Renal cortical epithelial cell (primary cell): Measurements from ENCODE around the gene KCNQ5. TPM values are rescaled to one million over a fixed set of nuclear protein-coding genes. Genes with fewer than 3 reads are reported as not detected.
A peak's percentile ranks its signal among the peaks of the same experiment; 100 is the strongest.
"Not testable (repeated sequence)": the region's sequence is repeated elsewhere in the genome, so short reads cannot be mapped to it uniquely, and the experiment has no call there.

Experiments used
- DNase-seq: peaks from one replicate; pipeline ENCODE4 v3.0.0-alpha.2; 2011; ENCODE audit warnings: low read depth
- total RNA-seq: library from RNA; depleted of rRNA; stranded (reverse); fragments of >200 nt; gene quantifications from 2 replicates; pipeline ENCODE4 v1.2.3, GENCODE V29; 2014

KCNQ5 gene
- total RNA-seq, result under 0.01 and 0.35 TPM in 2 replicates

- DNase-seq, result no peak
Observed at GRCh38 chr6:72621291-72622093, at the start of gene KCNQ5. Gene KCNQ5, plus strand, starts transcription at chr6:72622064.

GRCh38 chr6:72579865-72580264, 42.0 kb upstream of the KCNQ5 start:
- no peak for DNase-seq

GRCh38 chr6:72580281-72580940, 41.5 kb upstream of the KCNQ5 start:
- DNase-seq, result peak; percentile 41

DNA sequence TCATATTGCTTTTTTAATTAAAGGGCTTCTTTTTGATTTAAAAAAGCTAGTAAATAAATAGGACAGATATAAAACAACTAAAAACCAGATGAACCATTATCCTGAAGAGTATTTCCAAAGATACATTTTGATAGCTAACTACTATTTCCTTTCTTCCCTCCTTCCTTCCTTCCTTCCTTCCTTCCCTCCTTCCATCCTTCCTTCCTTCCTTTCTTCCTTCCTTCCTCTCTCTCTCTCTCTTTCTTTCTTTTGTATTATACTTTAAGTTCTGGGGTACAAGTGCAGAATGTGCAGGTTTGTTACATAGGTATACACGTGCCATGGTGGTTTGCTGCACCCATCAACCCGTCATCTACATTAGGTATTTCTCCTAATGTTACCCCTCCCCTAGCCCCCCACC, 40.9 kb upstream of the KCNQ5 start:
- DNase-seq, result not testable (repeated sequence)

GRCh38 chr6:72588155-72588554, 33.7 kb upstream of the KCNQ5 start:
- no peak for DNase-seq

GRCh38 chr6:72589096-72589495, 32.8 kb upstream of the KCNQ5 start:
- DNase-seq, result no peak

- DNase-seq, result no peak
Observed at GRCh38 chr6:72595812-72596211, 26.1 kb upstream of the KCNQ5 start.

DNA sequence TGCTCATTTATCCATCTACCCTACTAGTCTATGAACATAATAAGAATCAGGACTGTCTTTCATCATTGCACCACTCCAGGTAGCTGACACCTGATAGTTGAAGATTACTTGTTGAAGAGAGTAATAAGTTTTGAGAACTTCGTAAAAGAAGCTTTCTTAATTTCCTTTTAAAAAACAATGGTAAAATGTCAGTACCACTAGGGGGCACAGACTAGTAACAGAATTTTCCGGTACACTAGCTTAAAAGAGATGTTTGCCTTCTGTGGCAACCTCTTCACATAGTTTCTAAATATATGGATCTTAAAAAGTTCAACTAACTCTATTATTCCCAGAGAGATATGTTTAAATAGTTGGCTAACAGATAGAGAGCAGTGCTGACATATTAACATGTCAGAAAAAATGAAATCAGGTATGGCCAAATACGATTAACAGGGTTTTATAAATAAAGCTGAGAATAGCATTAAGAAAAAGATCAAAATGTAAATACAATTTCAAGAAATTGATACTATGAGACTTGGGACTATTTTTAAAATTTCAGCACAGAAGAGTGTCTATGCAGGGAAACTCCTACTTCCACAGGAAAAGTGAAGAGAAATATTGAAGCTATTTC, 5.4 kb upstream of the KCNQ5 start:
- peak; percentile 50 for DNase-seq

- DNase-seq, result no peak
Observed at GRCh38 chr6:72617721-72618120, 4.1 kb upstream of the KCNQ5 start.

- DNase-seq, result peak; percentile 30
Observed at GRCh38 chr6:72619883-72620696, 1.8 kb upstream of the KCNQ5 start.

DNA sequence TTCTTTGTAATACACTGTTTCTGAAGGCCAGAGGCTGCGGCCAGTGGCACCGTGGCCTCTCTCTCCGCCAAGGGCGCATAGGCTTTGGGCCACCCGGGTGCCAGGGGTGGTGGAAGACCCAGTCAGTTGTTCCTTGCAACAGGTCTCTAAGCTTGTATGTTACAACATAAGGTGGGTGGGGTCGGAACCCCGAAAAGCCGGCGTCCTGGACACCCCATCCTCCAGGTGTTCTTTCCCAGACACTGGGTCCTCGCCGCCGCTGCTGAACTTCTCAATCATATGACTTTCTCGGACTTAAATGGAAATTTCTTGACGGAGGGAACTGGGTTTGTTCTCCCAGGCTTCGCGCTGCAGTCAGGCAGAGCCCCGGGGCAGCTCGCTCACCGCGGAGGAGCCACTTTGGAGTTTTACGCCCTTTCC, 983 bp upstream of the KCNQ5 start:
- no peak for DNase-seq

DNA sequence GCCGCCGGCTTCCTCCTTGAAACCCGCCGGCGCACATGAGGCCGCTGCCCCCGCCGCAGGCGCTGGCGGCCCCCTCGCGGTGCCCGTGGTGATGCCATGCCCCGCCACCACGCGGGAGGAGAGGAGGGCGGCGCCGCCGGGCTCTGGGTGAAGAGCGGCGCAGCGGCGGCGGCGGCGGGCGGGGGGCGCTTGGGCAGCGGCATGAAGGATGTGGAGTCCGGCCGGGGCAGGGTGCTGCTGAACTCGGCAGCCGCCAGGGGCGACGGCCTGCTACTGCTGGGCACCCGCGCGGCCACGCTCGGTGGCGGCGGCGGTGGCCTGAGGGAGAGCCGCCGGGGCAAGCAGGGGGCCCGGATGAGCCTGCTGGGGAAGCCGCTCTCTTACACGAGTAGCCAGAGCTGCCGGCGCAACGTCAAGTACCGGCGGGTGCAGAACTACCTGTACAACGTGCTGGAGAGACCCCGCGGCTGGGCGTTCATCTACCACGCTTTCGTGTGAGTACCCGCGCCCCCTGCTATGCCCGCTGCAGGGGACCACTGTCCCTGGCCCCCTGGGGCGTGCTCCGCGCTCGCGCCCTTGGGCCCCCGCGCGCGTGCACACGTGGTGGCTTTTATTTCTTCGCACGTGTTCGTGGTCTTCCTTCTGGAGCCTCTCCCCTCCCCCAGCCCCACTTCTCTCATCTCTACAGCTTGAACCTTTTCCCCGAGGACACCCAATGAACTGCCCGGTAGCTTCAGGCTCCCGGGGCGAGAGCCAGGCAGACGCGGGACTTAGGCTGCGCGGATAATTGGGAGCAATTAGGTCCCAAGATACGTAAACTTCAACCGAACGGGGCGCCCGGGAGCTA, 453 bp downstream of the KCNQ5 start:
- DNase-seq, result no peak

GRCh38 chr6:72623808-72624207, 1.9 kb downstream of the KCNQ5 start:
- DNase-seq, result no peak

DNA sequence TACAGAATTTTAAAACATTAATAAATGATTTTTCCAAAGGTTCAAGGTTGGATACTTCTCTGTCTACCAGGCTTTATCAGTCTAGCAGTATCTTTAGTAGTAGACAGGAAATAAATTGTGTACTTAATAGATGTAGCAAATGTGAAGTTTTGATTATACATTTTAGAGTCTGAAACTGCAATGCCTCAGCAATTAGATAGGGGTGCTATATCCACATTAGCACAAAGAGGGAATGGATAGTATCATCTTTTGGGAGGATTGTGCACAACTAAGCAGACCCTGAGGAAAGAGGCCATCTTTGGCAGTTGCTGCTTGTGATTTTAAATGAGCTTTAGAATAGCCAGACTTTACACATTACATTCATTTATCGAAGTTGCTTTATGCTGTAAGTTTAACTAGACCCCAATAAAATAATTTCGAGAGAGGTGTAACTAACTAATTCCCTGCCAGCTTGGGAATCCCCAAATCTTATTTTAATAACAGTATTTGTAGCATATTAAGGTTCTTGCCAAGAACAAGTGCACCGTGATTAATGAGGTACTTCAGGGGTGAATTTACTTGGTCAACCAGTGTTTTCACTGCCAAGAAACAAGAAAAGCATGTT, 2.8 kb downstream of the KCNQ5 start:
- peak; percentile 25 for DNase-seq

- no peak for DNase-seq
Observed at GRCh38 chr6:72626126-72626525, 4.3 kb downstream of the KCNQ5 start.

DNA sequence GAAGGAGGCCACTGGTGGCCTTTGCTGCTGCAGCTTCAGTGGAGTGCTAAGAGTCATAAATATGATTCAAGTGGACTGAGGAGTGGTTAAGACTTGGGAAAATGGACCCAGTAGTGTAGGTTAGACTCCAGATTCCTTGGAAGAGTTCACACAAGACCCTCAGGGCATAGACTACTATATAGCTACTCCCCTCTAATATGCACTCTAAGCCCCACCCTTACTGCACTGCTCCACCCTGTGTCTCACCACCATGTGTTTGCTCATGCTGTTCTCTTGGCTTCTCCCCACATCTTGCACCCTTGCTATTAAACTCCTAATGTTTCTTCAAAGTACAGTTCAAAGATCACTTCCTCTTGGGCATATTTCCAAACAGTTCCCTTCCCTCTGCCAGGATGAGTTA, 5.7 kb downstream of the KCNQ5 start:
- DNase-seq, result no peak

DNA sequence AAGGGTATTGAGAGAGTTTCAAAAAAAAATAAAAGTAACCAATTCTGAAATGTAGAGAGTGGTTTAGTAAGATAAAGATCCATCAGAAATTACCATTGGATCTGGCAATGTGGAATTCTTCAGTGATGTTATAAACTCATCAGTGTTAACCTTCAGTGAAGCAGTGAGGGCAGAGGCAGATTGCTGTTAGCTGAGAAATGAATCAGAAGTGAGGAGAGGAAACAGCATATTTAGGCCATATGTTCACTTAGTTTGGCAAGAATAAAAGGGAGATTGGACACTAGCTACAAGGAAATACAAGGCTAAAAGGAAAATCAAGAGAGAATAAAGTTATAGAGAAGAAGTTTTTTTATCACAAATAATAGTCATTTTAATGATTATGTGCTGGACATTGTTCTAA, 9.6 kb downstream of the KCNQ5 start:
- DNase-seq, result no peak

DNA sequence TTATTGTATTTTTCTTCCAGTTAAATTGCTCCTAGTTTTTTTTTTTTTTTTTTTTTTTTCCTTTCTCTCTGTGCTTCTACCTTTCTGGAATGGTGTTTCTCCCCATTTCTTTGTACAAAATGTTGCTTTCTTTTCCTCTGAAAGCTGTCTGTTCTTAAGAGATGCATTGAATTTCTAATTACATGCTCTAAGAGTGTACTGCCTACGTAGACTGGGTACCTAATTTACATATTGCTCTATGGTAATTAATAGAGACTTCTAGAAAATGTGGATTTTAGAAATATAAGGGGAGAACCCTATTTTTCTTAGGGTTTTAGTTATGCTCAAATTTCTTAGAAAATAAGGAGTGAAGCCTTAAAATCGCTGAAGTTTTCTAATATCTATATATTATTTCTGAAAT, 13.8 kb downstream of the KCNQ5 start:
- no peak for DNase-seq

DNA sequence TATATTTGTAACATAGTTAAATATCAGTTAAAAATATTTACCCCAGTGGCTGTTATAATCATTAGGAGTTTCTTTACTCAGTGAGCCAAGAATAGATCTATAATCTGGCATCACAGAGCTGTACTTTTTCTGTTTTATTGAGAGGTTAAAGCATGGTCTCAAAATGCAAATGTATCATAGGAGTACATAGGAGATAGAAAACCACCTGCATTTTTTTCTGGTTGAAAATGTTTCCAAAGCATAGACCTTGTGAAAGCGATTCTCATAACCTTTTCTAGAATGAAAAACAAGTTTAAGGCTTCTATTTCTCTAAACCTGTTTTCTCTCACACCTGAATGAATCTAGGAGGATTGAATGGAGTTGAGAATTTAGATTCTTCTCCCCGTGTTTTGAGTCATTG, 14.4 kb downstream of the KCNQ5 start:
- DNase-seq, result no peak

GRCh38 chr6:72636786-72637185, 14.9 kb downstream of the KCNQ5 start:
- peak; percentile 37 for DNase-seq
